Type B pancreatic cell (in vitro differentiated cells): ENCODE measurements around the gene HSPA1L. TPM values are rescaled to one million over a fixed set of nuclear protein-coding genes. Genes with fewer than 3 reads are reported as not detected.

Experiments used
- DNase-seq: peaks from one replicate; pipeline ENCODE4 v3.0.0; 2021; ENCODE audit warnings: mixed read lengths; ENCODE audit not compliant: unreplicated experiment; ENCODE audit errors: extremely low spot score
- H3K27ac Mint-ChIP-seq: 2 replicates; pipeline ENCODE4 v1.8.0; 2021; ENCODE audit warnings: mild to moderate bottlenecking, mixed read lengths
- H3K27me3 Mint-ChIP-seq: 2 replicates; pipeline ENCODE4 v1.8.0; 2021; ENCODE audit warnings: mixed read lengths
- H3K36me3 Mint-ChIP-seq: 2 replicates; pipeline ENCODE4 v1.8.0; 2021; ENCODE audit warnings: mixed read lengths
- H3K4me1 Mint-ChIP-seq: one replicate; pipeline ENCODE4 v1.8.0; 2021; ENCODE audit warnings: mixed read lengths; ENCODE audit not compliant: unreplicated experiment
- H3K4me3 Mint-ChIP-seq: 2 replicates; pipeline ENCODE4 v1.8.0; 2021; ENCODE audit warnings: mild to moderate bottlenecking, mixed read lengths
- H3K9me3 Mint-ChIP-seq: 2 replicates; pipeline ENCODE4 v1.8.0; 2021; ENCODE audit warnings: mixed read lengths
- total RNA-seq: library from RNA; stranded (reverse); gene quantifications from 2 replicates; pipeline ENCODE4 v1.2.1, GENCODE V29; 2021; ENCODE audit warnings: low replicate concordance
- TF ChIP-seq, protein P1 (sequence below): fragments of 200-600 bp; sonication (generic); conservative IDR thresholded peaks from 2 replicates; pipeline ENCODE4 v1.5.0; 2021; ENCODE audit warnings: antibody characterized with exemption, mild to moderate bottlenecking

The HSPA1L gene
- total RNA-seq, 1 donor from 2014 or later: 1.8 TPM

DNA sequence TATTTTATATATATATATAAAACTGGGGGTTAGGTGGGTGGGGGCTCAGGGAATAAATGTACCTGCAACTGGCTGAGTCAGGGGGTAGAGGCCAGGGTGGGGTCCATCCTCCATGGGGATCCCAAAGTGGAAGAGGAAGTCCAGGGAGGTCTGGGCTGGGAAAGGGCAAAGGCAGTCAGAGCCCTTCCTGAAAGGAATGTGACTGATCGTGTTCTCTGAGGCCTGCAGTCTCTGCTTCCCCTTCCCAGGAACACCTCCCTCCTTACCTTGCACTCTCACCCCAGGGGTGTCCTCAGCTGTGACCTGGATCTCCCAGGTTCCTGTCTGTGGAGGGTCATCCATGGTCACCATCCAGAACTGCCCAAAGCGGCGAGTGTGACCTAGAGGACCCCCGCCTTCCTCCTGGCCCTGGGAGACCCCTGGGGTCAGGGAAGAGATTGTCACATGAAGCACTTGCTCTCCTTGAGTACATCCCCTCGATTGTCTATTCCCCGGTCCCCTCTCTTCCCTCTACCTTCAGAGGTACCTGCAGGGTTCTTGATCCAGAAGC lies 47.9 kb downstream of the HSPA1L start:
- TF ChIP-seq, protein P1, sequence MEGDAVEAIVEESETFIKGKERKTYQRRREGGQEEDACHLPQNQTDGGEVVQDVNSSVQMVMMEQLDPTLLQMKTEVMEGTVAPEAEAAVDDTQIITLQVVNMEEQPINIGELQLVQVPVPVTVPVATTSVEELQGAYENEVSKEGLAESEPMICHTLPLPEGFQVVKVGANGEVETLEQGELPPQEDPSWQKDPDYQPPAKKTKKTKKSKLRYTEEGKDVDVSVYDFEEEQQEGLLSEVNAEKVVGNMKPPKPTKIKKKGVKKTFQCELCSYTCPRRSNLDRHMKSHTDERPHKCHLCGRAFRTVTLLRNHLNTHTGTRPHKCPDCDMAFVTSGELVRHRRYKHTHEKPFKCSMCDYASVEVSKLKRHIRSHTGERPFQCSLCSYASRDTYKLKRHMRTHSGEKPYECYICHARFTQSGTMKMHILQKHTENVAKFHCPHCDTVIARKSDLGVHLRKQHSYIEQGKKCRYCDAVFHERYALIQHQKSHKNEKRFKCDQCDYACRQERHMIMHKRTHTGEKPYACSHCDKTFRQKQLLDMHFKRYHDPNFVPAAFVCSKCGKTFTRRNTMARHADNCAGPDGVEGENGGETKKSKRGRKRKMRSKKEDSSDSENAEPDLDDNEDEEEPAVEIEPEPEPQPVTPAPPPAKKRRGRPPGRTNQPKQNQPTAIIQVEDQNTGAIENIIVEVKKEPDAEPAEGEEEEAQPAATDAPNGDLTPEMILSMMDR: no peak
- H3K27me3 Mint-ChIP-seq: no peaks in the 10 kb centered on the region
- H3K4me3 Mint-ChIP-seq: no peak overlapping the region
- peaks cover 10% of the 10 kb centered on the region for H3K36me3 Mint-ChIP-seq
- no peak overlapping the region for H3K27ac Mint-ChIP-seq
- H3K4me1 Mint-ChIP-seq: peaks cover 16% of the 10 kb centered on the region
- DNase-seq: no peak
- H3K9me3 Mint-ChIP-seq: no peaks in the 10 kb centered on the region

DNA sequence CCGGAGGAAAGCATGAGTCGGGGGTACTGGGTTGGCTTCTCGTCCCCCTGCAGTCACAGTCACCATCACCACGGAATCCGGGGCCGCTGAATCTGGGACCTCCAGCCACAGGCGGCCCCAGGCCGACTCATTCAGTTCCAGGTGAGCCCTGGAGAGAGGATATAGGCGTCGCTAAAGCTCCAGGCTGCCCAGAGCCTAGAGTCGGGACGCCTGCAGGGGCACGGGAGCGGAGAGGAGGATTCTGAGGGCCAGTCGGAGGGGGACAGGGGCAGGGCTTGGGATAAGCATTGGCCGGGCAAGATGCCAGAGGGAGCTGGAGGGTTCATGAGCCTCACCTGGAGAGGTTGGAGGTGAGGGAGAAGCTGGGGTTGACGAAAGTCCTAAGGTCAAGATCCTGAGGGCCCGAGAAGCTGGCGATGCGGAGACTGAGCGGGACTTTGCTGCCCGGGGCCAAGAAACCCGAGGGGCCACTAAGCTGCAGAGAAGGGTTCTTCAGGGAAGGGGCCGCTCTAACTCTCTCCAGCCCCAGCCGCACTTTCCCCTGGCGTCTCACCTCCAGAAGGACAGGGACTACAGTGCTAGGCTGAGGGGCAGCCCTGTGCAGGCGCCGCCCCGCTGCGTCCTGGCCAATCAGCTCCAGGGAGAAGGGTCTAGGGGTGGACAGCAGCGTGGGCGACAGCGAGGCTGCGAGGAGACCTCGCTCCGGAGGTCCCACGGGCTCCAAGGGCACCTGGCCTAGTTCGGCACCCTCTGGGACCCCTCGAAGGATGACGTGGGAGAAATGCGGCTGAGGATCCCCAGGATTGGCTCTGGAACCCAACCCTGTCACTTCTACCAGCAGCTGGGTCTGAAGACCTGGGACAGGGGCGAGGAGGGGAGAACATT lies 48.9 kb downstream of the HSPA1L start:
- no peak for DNase-seq
- Mint-ChIP-seq H3K36me3 (peaks cover 16% of the 10 kb centered on the region), H3K4me3 (peak overlapping the region; percentile 61), H3K27ac (no peak overlapping the region), H3K9me3 (no peaks in the 10 kb centered on the region), H3K4me1 (peaks cover 16% of the 10 kb centered on the region), H3K27me3 (no peaks in the 10 kb centered on the region)
- TF ChIP-seq, protein P1: no peak

DNA sequence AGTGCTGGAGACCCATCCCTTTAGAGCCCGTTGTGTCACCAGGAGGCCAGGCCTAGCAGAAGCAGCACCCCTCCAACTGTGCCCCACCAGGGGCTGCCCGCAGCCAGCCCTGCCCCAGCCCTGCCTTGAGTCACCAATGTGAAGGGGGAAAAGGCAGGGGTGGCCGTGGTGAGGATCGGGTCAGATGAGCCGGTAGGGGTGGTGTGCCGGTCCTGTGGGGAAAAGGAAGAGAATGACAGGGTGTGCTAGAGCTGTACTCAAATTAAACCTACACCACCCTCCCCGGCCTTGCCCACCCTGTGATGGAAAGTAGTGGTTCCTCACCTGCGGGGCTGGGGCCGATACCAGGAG lies 49.5 kb downstream of the HSPA1L start:
- peaks cover 16% of the 10 kb centered on the region for H3K4me1 Mint-ChIP-seq
- TF ChIP-seq, protein P1: no peak
- H3K4me3 Mint-ChIP-seq: no peak overlapping the region
- H3K9me3 Mint-ChIP-seq: no peaks in the 10 kb centered on the region
- no peak overlapping the region for H3K27ac Mint-ChIP-seq
- DNase-seq: no peak
- peaks cover 21% of the 10 kb centered on the region for H3K36me3 Mint-ChIP-seq
- no peaks in the 10 kb centered on the region for H3K27me3 Mint-ChIP-seq

DNA sequence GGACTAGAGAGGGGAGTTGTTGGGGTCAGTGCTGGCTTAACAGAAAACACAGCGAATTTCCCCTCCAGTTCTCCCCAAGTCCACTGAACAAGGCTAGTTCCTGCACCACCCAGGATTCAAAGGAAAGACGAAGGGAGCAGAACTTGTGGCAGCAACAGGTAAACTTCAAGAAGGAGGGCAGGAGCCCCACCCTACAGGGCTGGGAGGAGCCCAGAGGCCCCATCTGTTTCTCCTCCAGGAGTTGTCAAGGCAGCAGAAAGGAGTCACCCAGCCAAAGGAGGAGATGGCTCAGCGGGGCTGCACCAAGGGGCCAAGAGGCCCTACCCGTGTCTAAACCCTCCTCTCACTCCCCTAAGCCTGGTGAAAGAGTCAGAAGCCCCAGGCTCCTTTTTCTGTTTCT lies 50.9 kb downstream of the HSPA1L start:
- no peaks in the 10 kb centered on the region for H3K9me3 Mint-ChIP-seq
- no peak overlapping the region for H3K4me3 Mint-ChIP-seq
- H3K4me1 Mint-ChIP-seq: peaks cover 11% of the 10 kb centered on the region
- peaks cover 25% of the 10 kb centered on the region for H3K36me3 Mint-ChIP-seq
- no peaks in the 10 kb centered on the region for H3K27me3 Mint-ChIP-seq
- peak overlapping the region; percentile 62 for H3K27ac Mint-ChIP-seq
- no peak for DNase-seq
- TF ChIP-seq, protein P1: no peak

DNA sequence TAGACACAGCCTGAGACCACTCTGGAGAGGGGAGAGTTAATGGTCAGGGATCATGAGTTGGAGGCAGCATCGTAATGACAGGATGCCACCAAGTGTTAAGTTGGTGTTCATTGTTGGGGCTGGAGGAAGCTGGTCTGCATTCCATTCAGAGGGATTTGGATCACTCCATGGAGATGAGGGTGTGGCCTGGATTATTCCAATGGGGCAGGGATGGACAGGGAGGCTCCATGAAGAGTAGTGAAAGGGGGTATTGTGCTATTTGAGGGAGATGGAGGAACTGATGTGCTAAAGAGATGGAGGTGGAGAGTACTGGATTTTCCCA lies 51.5 kb downstream of the HSPA1L start:
- Mint-ChIP-seq H3K4me1 (peaks cover 11% of the 10 kb centered on the region), H3K27ac (peak overlapping the region; percentile 62), H3K4me3 (no peak overlapping the region), H3K27me3 (no peaks in the 10 kb centered on the region), H3K36me3 (peaks cover 25% of the 10 kb centered on the region), H3K9me3 (no peaks in the 10 kb centered on the region)
- TF ChIP-seq, protein P1: no peak
- no peak for DNase-seq
